Fibroblast of mammary gland (primary cell): Measurements from ENCODE around the gene NEK1.

ENCODE experiments used
- DNase-seq: peaks from one replicate; pipeline ENCODE4 v3.0.0-alpha.2; 2010; ENCODE audit warnings: low read depth
- H3K4me3 ChIP-seq: 2 replicates; pipeline ENCODE4 v1.5.1; 2011; ENCODE audit warnings: low read depth, mild to moderate bottlenecking, low read length, moderate library complexity; ENCODE audit not compliant: control insufficient read depth
- TF ChIP-seq, protein P1 (sequence below): conservative IDR thresholded peaks from 2 replicates; pipeline ENCODE4 v1.5.1; 2011; ENCODE audit warnings: low read depth, low read length, inconsistent platforms; ENCODE audit not compliant: control insufficient read depth, insufficient read depth

NEK1 gene

DNA sequence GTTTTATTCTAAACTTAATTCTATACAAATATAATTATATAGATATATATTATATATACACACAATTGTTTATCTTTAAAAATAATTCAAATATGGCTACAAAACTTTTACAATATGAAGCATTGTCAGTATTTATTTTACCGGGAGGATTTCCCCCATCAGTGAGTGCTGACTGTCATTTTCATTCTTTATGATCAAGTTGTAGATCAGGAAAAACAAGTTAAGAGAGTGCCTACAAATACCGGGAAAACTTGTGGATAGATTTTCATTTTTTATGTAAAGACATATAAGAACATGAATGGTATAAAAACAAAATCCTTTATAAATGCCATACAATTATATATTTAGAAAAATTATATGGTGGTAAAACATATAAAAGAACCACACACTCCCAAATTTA, 45.8 kb upstream of the NEK1 start:
- no peak overlapping the region for H3K4me3 ChIP-seq
- TF ChIP-seq, protein P1, sequence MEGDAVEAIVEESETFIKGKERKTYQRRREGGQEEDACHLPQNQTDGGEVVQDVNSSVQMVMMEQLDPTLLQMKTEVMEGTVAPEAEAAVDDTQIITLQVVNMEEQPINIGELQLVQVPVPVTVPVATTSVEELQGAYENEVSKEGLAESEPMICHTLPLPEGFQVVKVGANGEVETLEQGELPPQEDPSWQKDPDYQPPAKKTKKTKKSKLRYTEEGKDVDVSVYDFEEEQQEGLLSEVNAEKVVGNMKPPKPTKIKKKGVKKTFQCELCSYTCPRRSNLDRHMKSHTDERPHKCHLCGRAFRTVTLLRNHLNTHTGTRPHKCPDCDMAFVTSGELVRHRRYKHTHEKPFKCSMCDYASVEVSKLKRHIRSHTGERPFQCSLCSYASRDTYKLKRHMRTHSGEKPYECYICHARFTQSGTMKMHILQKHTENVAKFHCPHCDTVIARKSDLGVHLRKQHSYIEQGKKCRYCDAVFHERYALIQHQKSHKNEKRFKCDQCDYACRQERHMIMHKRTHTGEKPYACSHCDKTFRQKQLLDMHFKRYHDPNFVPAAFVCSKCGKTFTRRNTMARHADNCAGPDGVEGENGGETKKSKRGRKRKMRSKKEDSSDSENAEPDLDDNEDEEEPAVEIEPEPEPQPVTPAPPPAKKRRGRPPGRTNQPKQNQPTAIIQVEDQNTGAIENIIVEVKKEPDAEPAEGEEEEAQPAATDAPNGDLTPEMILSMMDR = no peak
- DNase-seq = no peak

DNA sequence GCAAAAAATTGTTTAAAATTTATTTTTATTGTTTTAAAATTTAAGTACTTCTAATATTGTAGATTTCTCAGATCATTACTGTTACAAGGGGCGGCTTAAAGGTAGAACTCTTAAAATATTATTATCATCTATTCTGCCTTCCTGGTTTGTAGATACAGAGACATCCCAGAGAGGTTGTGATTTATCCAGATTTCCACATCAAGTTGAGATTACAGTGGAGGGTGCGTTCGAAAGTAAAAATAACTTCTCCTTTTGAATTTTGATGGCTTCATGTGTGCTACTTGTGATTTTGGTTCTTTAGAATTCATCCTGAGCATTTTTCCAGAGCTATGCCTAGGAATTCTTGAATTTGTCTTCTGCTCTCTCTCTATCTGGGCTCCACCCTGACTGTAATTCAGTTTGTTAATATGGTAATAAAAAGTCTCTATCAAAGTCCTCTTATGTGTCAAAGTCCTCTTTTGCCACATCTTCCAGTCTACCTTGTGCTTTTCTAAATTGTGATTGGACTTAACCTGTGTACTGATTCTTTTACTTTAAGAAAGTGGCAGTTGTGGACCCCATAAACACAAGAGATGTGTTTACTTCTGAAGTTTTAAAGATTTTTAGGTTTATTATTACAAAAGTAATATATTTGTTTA, 45.2 kb upstream of the NEK1 start:
- no peak for DNase-seq
- no peak overlapping the region for H3K4me3 ChIP-seq
- TF ChIP-seq, protein P1 = no peak

DNA sequence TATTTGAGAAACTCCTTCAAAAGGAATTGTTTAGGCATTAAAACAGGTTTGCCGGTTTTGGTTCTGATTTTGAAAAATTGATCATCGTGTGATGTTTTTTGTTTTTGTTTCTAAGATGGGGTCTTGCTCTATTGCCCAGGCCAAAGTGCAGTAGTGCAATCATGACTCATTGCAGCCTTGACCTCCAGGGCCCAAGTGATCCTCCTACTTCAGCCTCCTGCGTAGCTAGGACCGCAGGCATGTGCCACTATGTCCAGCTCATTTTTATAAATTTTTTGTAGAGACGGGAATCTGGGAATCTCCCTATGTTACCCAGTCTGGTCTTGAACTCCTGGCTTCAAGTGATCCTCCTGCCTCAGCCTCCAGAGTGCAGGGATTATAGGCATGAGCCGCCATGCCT, 43.0 kb upstream of the NEK1 start:
- TF ChIP-seq, protein P1 = no peak
- DNase-seq = no peak
- H3K4me3 ChIP-seq = no peak overlapping the region

DNA sequence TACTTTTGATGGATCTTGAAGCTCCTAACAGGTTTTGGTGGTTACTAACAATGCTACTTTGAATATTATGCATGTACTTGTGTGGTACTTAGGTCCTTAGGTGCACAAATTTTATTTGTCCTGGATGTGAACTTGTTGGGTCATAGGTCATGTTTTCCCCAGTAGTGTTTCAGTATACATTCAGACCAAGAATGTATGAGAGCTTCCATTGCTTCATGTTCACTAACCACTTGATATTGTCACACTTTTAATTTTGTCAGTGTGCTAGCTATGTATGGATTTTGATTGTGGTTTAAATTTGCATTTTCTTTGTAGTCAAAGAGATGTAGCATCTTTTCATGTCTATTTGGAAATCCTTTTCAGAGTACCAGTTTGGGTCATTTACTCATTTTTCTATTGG, 40.2 kb upstream of the NEK1 start:
- DNase-seq = no peak
- H3K4me3 ChIP-seq = no peak overlapping the region
- TF ChIP-seq, protein P1 = no peak

DNA sequence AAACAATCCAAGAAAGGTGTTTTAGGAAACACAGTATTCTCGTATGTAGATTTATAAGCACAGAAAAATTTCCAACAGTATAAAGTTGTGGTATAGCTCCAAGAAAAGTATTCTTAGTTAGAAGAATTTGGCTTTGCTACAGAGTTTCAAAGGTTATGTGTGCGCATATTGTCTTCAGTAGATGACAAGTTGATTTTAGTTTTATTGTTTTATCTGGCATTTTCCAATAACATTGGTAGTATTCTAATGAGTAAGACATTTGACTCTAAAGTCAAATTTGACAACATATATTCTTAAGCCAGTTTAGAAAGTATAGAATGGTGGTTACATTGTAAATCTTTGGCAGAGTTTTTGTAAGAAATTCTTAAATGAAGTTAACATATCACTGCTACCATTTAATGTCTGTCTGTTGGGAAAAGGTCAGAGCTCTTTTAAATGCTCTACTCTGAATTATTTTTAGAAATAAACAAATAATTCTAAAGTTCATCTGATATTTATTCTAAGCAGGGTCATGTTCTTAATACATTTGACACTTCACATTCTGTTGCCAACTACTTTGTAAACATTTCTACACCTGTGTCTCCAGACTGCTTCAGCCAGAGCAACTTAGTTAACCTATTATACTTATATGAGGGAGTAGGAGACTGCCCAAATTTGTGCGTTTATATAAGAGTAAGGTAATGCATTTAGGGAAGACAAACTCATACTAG, 38.0 kb upstream of the NEK1 start:
- no peak overlapping the region for H3K4me3 ChIP-seq
- TF ChIP-seq, protein P1 = no peak
- no peak for DNase-seq

DNA sequence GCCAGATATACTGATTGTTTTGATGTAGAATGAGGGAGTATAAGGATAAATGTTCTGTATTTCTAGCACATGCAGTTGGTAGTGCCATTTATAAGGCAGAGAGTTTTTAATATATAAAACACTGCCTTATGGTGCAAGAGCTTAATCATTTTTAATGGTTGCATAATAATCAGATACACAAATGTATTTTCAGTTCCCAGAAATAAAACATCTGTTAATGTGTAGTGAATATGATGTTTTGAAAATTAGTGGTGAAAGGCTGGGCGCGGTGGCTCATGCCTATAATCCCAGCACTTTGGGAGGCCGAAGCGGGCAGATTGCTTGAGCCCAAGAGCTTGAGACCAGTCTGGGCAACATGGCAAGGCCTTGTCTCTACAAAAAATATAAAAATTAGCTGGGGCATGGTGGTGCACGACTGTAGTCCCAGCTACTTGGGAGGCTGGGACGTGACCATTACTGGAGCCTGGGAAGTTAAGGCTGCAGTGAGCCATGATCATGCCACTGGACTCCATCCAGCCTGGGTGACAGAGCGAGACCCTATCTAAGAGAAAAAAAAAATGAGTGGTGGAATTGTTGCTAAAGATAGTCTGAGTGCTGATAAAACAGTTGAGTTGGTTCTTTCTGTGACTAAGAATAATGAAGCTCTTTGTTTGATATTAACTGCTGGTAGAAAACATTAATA, 37.3 kb upstream of the NEK1 start:
- no peak for DNase-seq
- TF ChIP-seq, protein P1 = no peak
- H3K4me3 ChIP-seq = no peak overlapping the region
